GM18873 (cell line): ENCODE measurements around the gene PRUNE1.

ENCODE experiments used
- ATAC-seq: cut with Tn5 transposase; IDR thresholded peaks from one replicate; pipeline ENCODE4 v1.9.1; 2021; ENCODE audit warnings: mild to moderate bottlenecking, moderate library complexity, moderate number of reproducible peaks; ENCODE audit not compliant: unreplicated experiment, low FRiP score

PRUNE1 gene

GRCh38 chr1:150976879-150977694 is 31.2 kb upstream of the PRUNE1 start:
- no peak for ATAC-seq

GRCh38 chr1:150979092-150980056 is 28.9 kb upstream of the PRUNE1 start:
- ATAC-seq, result no peak

GRCh38 chr1:150981177-150981804 is 27.0 kb upstream of the PRUNE1 start:
- ATAC-seq, result no peak

GRCh38 chr1:150981805-150982712 is 26.2 kb upstream of the PRUNE1 start, which contains the start of gene ANXA9:
ANXA9 (plus strand) TSS chr1:150982292; CDS start chr1:150983106, 814 bp downstream.
- no peak for ATAC-seq

- no peak for ATAC-seq
These were observed 22.9 kb upstream of the PRUNE1 start for GRCh38 chr1:150985179-150985825.

GRCh38 chr1:150987924-150988323 is 20.3 kb upstream of the PRUNE1 start:
- no peak for ATAC-seq

GRCh38 chr1:150992626-150993025 is 15.6 kb upstream of the PRUNE1 start:
- no peak for ATAC-seq

GRCh38 chr1:150994248-150994647 is 14.0 kb upstream of the PRUNE1 start:
- ATAC-seq, result no peak

GRCh38 chr1:150995460-150995859 is 12.8 kb upstream of the PRUNE1 start:
- no peak for ATAC-seq

GRCh38 chr1:150995896-150996295 is 12.4 kb upstream of the PRUNE1 start:
- no peak for ATAC-seq

- ATAC-seq, result no peak
These were observed 10.9 kb upstream of the PRUNE1 start for GRCh38 chr1:150997126-150997872.

- ATAC-seq, result no peak
These were observed 10.3 kb upstream of the PRUNE1 start for GRCh38 chr1:150997949-150998348.

GRCh38 chr1:150999051-150999674 is 9.1 kb upstream of the PRUNE1 start:
- ATAC-seq, result no peak

GRCh38 chr1:150999926-151000325 is 8.3 kb upstream of the PRUNE1 start:
- ATAC-seq, result no peak

GRCh38 chr1:151000408-151000807 is 7.8 kb upstream of the PRUNE1 start:
- ATAC-seq, result no peak

GRCh38 chr1:151001602-151002001 is 6.6 kb upstream of the PRUNE1 start:
- ATAC-seq, result no peak

- ATAC-seq, result no peak
These were observed 6.2 kb upstream of the PRUNE1 start for GRCh38 chr1:151002051-151002450.

- ATAC-seq, result no peak
These were observed 5.6 kb upstream of the PRUNE1 start for GRCh38 chr1:151002611-151003010.
